Activated T-cell treated with anti-CD3 and anti-CD28 coated beads, Interleukin-2, amount 50 U/mL, for 24 hours (primary cell): ENCODE results near the gene EPC2.
A peak's percentile ranks its signal among the peaks of the same experiment; 100 is the strongest.

Source experiments
- DNase-seq: peaks from one replicate; pipeline ENCODE4 v3.0.0-alpha.2; 2020
- H3K27ac Mint-ChIP-seq: 2 replicates; pipeline ENCODE4 v1.8.0; 2020; ENCODE audit warnings: mild to moderate bottlenecking, mixed read lengths
- H3K27me3 Mint-ChIP-seq: 2 replicates; pipeline ENCODE4 v1.8.0; 2020; ENCODE audit warnings: mixed read lengths
- H3K36me3 Mint-ChIP-seq: 2 replicates; pipeline ENCODE4 v1.8.0; 2020; ENCODE audit warnings: low read depth, mixed read lengths
- H3K4me1 Mint-ChIP-seq: 2 replicates; pipeline ENCODE4 v1.8.0; 2020; ENCODE audit warnings: low read depth, mixed read lengths
- H3K4me3 Mint-ChIP-seq: 2 replicates; pipeline ENCODE4 v1.8.0; 2020; ENCODE audit warnings: mild to moderate bottlenecking, moderate library complexity, mixed read lengths
- H3K9me3 Mint-ChIP-seq: 2 replicates; pipeline ENCODE4 v1.8.0; 2020; ENCODE audit warnings: mixed read lengths

The EPC2 gene, protein sequence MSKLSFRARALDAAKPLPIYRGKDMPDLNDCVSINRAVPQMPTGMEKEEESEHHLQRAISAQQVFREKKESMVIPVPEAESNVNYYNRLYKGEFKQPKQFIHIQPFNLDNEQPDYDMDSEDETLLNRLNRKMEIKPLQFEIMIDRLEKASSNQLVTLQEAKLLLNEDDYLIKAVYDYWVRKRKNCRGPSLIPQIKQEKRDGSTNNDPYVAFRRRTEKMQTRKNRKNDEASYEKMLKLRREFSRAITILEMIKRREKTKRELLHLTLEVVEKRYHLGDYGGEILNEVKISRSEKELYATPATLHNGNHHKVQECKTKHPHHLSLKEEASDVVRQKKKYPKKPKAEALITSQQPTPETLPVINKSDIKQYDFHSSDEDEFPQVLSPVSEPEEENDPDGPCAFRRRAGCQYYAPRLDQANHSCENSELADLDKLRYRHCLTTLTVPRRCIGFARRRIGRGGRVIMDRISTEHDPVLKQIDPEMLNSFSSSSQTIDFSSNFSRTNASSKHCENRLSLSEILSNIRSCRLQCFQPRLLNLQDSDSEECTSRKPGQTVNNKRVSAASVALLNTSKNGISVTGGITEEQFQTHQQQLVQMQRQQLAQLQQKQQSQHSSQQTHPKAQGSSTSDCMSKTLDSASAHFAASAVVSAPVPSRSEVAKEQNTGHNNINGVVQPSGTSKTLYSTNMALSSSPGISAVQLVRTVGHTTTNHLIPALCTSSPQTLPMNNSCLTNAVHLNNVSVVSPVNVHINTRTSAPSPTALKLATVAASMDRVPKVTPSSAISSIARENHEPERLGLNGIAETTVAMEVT

DNA sequence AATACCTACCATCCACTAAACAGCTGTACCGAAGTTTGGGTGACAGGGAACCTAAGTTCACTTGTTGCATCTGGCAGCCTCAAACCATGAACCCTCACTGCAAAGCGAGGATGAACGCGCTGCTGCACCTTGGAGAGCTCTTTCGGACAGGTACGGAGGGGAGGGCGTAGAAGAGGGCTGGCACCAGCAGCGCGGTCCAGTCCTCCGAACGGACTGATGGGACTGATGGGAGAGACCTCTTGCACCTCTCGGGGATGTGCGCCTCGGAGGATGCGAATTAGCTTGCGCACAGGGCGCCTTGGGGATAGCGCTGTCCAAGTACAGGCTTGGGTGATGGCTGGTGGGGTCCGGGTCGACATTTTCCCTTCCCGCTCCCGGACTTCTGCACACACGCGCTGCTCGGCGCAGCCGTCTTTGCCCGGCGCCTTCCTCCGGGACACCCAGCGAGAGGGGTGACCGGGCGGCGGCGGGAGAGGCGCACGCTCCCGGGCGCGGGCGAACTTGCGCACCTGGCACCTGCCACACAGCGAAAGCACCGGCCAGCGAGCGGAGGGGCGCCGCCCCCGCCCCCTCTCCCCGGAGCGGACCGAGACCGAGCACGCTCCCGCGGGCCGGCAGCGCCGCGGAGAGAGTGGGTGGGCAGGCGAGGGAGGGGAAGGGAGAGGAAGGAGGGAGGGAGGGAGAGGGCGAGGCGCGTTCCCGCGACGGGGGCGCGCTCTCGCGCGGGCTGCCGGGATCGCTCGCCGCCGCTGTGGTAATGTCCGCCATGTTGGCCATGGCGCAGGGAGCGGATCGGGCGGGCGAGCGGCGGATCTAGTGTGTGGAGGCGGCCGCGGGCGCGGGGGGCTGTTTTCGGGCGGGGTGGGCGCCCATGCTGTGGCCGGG is at the start of gene EPC2:
TSS of gene EPC2 (plus strand) at position 754 of the 885 bp plus-strand sequence. CDS start 267 bp downstream, outside the sequence.
- Mint-ChIP-seq H3K36me3 (peaks cover 19% of the 10 kb centered on the region), H3K9me3 (no peaks in the 10 kb centered on the region), H3K4me3 (peak within 1 kb of the TSS; percentile 82), H3K4me1 (peaks cover 41% of the 10 kb centered on the region), H3K27me3 (peaks cover 10% of the 10 kb centered on the region), H3K27ac (peak within 1 kb of the TSS; percentile 99)
- DNase-seq: peak; percentile 94

DNA sequence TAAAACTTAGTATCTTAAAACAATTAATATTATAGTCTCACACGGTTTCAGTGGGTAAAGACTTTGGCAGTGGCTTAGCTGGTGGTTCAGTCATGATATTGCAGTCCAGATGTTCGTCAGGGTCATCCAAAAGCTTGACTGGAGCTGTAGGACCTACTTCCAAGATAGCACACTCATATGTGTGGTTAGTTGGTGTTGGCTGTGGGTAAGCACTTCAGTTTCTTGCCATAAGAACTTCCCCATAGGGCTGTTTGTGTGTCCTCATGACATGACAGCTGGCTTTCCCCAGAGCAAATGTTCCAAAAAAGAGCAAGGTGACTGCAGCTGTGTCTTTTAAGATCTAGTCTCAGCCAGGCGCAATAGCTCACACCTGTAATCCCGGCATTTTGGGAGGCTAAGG is 48.5 kb upstream of the EPC2 start:
- Mint-ChIP-seq H3K36me3 (no peaks in the 10 kb centered on the region), H3K27ac (no peak overlapping the region), H3K9me3 (no peaks in the 10 kb centered on the region), H3K27me3 (no peaks in the 10 kb centered on the region), H3K4me3 (no peak overlapping the region), H3K4me1 (peaks cover 2% of the 10 kb centered on the region)
- DNase-seq: no peak

DNA sequence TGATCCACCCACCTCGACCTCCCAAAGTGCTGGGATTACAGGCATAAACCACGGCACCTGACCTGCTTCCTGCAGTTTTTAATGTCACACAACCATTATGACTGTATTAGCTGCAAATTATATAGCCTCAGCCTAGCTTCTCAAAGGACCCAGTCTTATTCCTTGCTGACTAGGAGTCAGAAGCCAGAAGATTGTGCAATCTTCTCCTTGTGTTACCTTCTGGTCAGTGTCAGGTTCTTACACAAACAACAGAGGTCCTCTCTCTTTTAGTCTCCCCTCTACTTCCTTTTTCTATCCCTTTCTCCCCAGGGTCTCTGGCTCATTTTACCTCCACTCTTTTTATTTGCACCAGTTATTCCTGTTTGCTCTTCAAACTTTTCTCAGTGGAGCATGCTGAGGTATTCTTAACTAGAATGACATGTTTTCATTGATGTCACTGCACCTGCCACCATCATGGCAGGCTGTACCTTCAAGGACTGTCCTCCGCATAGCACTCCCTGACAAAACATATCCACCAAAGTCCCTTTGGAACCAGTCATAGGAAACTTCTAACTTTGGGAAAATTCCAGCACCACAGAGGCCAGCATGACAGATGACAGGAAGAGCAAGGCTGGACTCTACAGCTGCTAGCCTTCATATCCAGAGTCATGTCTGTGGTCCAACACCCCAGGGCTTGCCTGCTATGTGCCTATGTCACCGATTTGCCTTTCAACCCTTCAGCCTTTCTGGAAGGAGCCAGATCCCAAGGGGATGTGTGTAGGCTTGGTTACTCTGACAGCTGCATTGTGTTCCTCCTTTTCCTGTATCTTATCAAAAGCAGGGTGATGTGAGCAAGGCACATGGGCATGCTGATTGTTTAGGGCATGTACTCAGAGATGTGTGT is 45.2 kb upstream of the EPC2 start:
- Mint-ChIP-seq H3K4me3 (no peak overlapping the region), H3K9me3 (peaks cover 10% of the 10 kb centered on the region), H3K27me3 (peaks cover 2% of the 10 kb centered on the region), H3K4me1 (peaks cover 26% of the 10 kb centered on the region), H3K27ac (no peak overlapping the region), H3K36me3 (peaks cover 3% of the 10 kb centered on the region)
- DNase-seq: no peak

DNA sequence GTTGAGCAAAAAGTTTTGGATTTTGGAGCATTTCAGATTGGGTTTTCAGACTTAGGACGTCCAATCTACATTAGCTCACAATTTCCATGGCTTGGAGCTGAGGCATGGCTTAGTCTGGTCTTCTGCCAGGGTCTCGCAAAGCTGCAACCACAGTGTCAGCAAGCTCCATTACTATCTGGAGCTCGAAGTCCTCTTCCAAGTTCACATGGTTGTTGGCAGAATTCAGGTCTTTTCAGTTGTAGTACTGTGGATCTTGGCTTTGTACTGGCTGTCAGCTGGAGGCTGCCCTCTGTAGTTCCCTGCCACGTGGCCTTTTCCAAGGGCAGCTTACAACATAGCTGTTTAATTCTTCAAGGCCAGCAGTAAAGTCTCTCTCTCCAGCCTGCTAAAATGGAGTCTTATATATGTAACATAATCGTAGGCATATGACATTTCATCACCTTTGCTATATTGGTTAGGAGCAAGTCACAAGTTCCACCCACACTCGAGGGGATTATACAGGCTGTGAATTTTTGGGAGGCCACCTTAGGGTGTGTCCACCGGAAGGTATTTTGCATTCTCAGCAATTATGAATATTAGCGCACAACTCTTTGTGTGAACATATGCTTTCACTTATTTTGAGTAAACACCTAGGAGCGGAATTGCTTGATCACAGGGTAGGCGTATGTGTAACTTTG is 41.5 kb upstream of the EPC2 start:
- H3K36me3 Mint-ChIP-seq: peaks cover 3% of the 10 kb centered on the region
- H3K9me3 Mint-ChIP-seq: peaks cover 10% of the 10 kb centered on the region
- DNase-seq: no peak
- H3K27ac Mint-ChIP-seq: peak overlapping the region; percentile 95
- H3K4me1 Mint-ChIP-seq: peaks cover 31% of the 10 kb centered on the region
- peaks cover 8% of the 10 kb centered on the region for H3K27me3 Mint-ChIP-seq
- peak overlapping the region; percentile 60 for H3K4me3 Mint-ChIP-seq

DNA sequence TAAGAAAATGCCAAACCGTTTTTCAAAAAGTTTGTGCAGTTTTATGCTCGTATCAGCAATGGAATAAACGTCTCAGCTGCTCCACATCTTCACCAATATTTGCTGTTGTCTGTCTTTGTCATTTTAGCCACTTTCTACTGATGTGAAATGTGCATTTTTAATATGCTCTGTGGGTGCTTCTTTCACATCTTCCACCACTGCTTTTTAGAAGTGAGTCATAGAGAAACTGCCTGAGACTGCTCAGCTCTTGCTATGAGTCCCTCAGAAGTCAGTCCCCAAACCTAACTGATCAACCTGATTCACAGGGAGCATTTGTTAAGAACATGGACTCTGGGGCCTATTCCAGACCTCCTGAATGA is 41.0 kb upstream of the EPC2 start:
- peak overlapping the region; percentile 95 for H3K27ac Mint-ChIP-seq
- peaks cover 31% of the 10 kb centered on the region for H3K4me1 Mint-ChIP-seq
- H3K9me3 Mint-ChIP-seq: peaks cover 10% of the 10 kb centered on the region
- peaks cover 8% of the 10 kb centered on the region for H3K27me3 Mint-ChIP-seq
- H3K4me3 Mint-ChIP-seq: peak overlapping the region; percentile 60
- DNase-seq: no peak
- H3K36me3 Mint-ChIP-seq: peaks cover 3% of the 10 kb centered on the region

DNA sequence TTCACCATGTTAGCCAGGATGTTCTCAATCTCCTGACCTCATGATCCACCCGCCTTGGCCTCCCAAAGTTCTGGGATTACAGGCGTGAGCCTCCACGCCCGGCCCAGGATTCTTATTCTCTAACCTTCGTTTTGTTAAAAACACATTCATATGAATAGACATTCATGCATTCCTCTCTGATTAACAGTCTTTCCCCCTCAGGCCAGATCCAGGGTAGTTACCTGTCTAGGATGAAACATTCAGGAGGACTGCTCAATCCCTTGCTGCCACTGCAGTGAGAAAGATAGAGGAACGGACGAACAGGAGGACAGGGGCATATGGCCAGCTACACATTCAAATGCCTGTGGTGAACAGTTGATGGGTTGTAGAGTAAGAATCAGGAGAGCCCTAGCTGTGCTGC is 39.6 kb upstream of the EPC2 start:
- H3K9me3 Mint-ChIP-seq: peaks cover 10% of the 10 kb centered on the region
- no peak overlapping the region for H3K27ac Mint-ChIP-seq
- H3K4me1 Mint-ChIP-seq: peaks cover 28% of the 10 kb centered on the region
- peaks cover 8% of the 10 kb centered on the region for H3K27me3 Mint-ChIP-seq
- DNase-seq: no peak
- no peak overlapping the region for H3K4me3 Mint-ChIP-seq
- peaks cover 3% of the 10 kb centered on the region for H3K36me3 Mint-ChIP-seq

DNA sequence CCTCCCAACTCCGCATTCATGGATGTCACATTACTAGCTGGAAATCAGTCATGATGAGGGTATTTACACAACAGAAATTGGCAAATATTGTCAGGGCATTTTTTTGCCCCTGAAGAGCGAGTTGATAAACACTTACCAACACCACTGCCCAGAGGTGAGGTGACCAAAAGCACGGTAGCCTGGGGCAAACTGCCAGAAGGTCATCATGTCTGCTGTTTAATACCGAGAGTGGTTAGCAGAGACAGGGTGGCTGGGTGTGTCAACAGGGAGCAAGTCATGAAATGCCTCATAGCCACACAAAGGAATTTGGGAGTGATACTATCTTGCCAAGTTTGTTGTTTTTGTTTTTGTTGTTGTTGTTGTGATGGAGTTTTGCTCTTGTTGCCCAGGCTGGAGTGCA is 37.0 kb upstream of the EPC2 start:
- Mint-ChIP-seq H3K4me3 (no peak overlapping the region), H3K9me3 (peaks cover 5% of the 10 kb centered on the region), H3K27ac (no peak overlapping the region), H3K27me3 (peaks cover 6% of the 10 kb centered on the region), H3K4me1 (peaks cover 21% of the 10 kb centered on the region), H3K36me3 (peaks cover 3% of the 10 kb centered on the region)
- DNase-seq: no peak

DNA sequence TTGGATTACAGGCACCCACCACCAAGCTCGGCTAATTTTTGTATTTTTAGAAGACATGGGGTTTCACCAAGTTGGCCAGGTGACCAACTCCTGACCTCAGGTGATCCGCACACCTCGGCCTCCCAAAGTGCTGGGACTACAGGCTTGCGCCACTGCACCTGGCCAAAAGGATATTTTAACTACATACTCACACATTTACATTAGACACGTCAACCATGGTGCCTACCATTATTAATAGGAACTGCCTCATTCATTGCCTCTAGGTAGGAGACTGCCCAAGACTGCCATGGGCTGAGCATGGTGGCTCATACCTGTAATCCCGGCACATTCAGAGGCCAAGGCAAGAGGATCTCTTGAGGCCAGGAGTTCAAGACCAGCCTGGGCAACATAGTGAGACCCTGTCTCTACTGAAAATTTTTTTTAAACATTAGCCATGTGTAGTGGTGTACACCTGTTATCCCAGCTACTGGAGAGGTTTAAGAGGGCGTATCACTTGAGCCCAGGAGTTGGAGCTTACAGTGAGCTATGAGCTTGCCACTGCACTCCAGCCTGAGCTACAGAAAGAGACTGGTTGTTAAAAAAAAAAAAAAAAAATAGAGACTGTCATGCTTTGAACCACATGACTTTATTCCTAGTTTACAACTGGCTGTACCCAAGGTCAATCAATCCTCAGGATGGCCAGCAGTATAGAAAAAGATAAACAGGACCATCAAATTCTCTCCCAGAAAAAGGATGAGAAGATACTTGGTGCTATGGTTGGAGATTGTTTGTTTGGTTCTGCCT is 31.1 kb upstream of the EPC2 start:
- Mint-ChIP-seq H3K27me3 (no peaks in the 10 kb centered on the region), H3K4me1 (peaks cover 15% of the 10 kb centered on the region), H3K36me3 (no peaks in the 10 kb centered on the region), H3K27ac (no peak overlapping the region), H3K4me3 (no peak overlapping the region), H3K9me3 (no peaks in the 10 kb centered on the region)
- DNase-seq: no peak

DNA sequence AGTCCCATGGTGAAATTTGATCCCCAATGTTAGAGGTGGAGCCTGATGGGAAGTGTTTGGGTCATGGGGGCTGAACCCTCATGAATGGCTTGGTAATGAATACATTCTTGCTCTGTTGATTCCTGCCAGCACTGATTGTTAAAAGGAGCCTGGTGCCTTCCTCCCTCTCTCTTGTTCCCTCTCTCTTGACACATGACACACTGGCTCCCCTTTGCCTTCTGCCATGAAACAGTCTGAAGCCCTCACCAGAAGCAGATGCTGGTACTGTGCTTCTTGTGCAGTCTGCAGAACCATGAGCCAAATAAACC is 30.6 kb upstream of the EPC2 start:
- H3K4me3 Mint-ChIP-seq: no peak overlapping the region
- H3K4me1 Mint-ChIP-seq: peaks cover 15% of the 10 kb centered on the region
- H3K27me3 Mint-ChIP-seq: no peaks in the 10 kb centered on the region
- no peaks in the 10 kb centered on the region for H3K36me3 Mint-ChIP-seq
- peak overlapping the region; percentile 35 for H3K27ac Mint-ChIP-seq
- DNase-seq: no peak
- no peaks in the 10 kb centered on the region for H3K9me3 Mint-ChIP-seq

DNA sequence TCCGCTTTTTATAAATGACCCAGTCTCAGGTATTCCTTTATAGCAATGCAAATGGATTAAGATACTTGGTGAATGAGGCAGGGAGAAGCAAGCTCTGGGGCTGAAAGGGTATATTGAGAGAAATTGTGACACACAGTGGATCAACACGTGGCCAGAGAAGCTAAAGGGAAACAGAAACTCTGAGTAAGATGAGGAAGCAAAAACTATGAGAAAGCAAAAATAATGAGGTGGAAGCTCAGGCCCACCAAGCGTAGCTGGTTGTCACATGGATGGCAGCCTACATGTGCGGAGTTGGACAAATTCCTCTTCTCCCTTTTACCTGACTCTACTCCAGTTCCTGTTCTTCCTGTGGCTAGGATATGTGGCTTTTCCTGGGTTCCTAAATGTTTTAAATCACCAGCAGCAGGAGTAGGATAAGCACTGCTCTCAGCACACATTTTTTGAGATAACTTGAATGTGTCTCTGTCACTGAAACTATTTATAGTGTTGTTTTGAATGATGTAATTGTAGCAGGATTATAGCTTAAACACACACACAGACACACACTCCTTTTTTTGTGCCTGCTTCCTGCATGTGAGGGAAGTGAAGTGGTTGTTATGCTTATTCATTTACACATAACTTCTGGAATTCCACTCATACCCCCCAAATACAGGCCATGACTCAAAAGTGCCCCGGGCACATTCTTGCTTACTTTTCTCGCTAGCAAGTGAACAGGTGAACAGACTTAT is 30.1 kb upstream of the EPC2 start:
- Mint-ChIP-seq H3K4me3 (no peak overlapping the region), H3K27ac (peak overlapping the region; percentile 35), H3K36me3 (no peaks in the 10 kb centered on the region), H3K9me3 (no peaks in the 10 kb centered on the region), H3K27me3 (no peaks in the 10 kb centered on the region), H3K4me1 (peaks cover 15% of the 10 kb centered on the region)
- no peak for DNase-seq

DNA sequence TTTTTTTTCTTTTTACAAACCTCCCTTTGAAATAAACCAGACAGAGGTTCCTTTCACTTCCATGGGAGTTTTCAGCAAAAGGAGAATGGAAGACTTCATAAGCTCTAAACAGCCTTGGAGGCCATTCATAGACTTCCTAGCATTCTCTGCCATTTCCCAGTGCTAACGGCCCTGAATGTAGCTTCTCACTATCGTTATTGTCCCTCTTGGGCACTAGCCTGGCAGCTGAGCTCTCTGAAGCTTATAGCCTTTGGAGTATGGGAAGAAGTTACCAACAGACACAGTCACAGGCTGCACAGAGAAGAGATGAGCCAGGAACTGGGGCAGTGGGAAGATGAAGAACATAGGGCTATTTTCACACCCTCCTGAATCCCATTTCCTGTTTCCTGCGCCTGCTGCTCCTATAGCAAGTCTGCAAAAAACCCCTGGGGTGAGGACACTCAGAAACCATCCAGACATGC is 29.1 kb upstream of the EPC2 start:
- H3K4me1 Mint-ChIP-seq: peaks cover 18% of the 10 kb centered on the region
- H3K27me3 Mint-ChIP-seq: no peaks in the 10 kb centered on the region
- no peaks in the 10 kb centered on the region for H3K36me3 Mint-ChIP-seq
- H3K27ac Mint-ChIP-seq: no peak overlapping the region
- H3K4me3 Mint-ChIP-seq: no peak overlapping the region
- no peaks in the 10 kb centered on the region for H3K9me3 Mint-ChIP-seq
- DNase-seq: no peak

DNA sequence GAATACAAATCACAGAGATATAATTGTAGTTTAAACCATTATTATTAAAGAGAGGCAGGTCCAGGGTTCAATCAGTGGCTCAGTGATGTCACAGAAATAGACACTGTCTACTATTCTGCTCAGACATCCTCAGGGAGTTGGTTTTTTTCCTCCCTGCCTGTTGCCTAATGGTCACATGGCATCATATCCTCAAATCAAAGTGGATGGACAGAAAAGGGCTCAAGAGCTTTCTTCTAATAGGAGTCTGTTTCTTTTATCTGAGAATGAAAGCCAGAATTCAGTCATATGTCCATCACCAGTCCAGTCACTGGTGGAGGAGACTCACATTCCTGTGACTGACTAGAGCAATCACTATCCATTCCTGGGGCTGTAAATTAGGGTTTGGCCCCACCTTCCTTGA is 27.9 kb upstream of the EPC2 start:
- no peaks in the 10 kb centered on the region for H3K36me3 Mint-ChIP-seq
- no peaks in the 10 kb centered on the region for H3K9me3 Mint-ChIP-seq
- H3K4me3 Mint-ChIP-seq: no peak overlapping the region
- no peak for DNase-seq
- H3K27ac Mint-ChIP-seq: no peak overlapping the region
- no peaks in the 10 kb centered on the region for H3K27me3 Mint-ChIP-seq
- H3K4me1 Mint-ChIP-seq: peaks cover 18% of the 10 kb centered on the region
